HepG2 (cell line): ENCODE results near the gene TMEM184B. TPM values are rescaled to one million over a fixed set of nuclear protein-coding genes. Genes with fewer than 3 reads are reported as not detected.
A peak's percentile ranks its signal among the peaks of the same experiment; 100 is the strongest.

Experiments
- ATAC-seq: fragments of 200-7000 bp; cut with Tn5 transposase; 3 replicates; pipeline ENCODE4 v1.9.1; 2020; ENCODE audit warnings: mild to moderate bottlenecking, moderate library complexity
- BruUV-seq: library from RNA; stranded (reverse); fragments of 400-500 nt; replicated peaks from 2 replicates; lab custom pipeline; 2021; lab: Mats Ljungman, UMichigan
- CTCF ChIA-PET: fragments of 300-600 bp; formaldehyde crosslinking; extraction: SDS; loops from one replicate; lab custom pipeline; 2021; ENCODE audit warnings: low total read pairs, inconsistent platforms, low intra/inter-chr PET ratio; lab: Yijun Ruan, JAX
- POLR2A ChIA-PET: fragments of 350-600 bp; sonication (Branson Sonifier 250); formaldehyde crosslinking; loops from one replicate; lab custom pipeline; 2020; ENCODE audit warnings: antibody characterized with exemption, inconsistent platforms; lab: Yijun Ruan, JAX
- DNase-seq: peaks from one replicate; pipeline ENCODE4 v3.0.0-alpha.2; 2015; ENCODE audit warnings: low spot score
- FAIRE-seq: peaks from 3 replicates; lab custom pipeline; 2011; peaks lifted over from hg19 to GRCh38; lab: Jason Lieb, UNC
- H2AFZ ChIP-seq: one replicate; pipeline ENCODE4 v1.6.1; 2011; ENCODE audit warnings: low read length, inconsistent platforms
- H3K27ac ChIP-seq: fragments of 300-600 bp; 3 replicates; pipeline ENCODE4 v1.8.0; 2011; ENCODE audit warnings: mixed run types, mild to moderate bottlenecking, mixed read lengths, low read length, inconsistent platforms; ENCODE audit not compliant: insufficient read depth; ENCODE audit errors: extremely low read length
- H3K27me3 ChIP-seq, 2 experiments: fragments of 200-600 bp in 1 of 2; 2 replicates in 1 of 2; 3 replicates in 1 of 2; pipeline versions ENCODE4 v1.6.0 to v1.8.0; 2011; ENCODE audit warnings: low read length in 2 of 2, mild to moderate bottlenecking in 2 of 2, moderate library complexity in 2 of 2, inconsistent platforms in 1 of 2; ENCODE audit not compliant: insufficient read depth in 2 of 2, control insufficient read depth in 1 of 2
- H3K36me3 ChIP-seq, 2 experiments: fragments of 200-600 bp in 1 of 2; replicated peaks in 1 of 2; 2 replicates in 1 of 2; 3 replicates in 1 of 2; pipeline versions ENCODE4 v1.5.1 to v1.8.0; 2011; ENCODE audit warnings: low read length in 2 of 2, inconsistent platforms in 1 of 2; ENCODE audit not compliant: insufficient read depth in 2 of 2, control insufficient read depth in 1 of 2
- H3K4me1 ChIP-seq: 2 replicates; pipeline ENCODE4 v1.5.1; 2012; ENCODE audit warnings: low read length, inconsistent platforms; ENCODE audit not compliant: insufficient read depth
- H3K4me2 ChIP-seq: 2 replicates; pipeline ENCODE4 v1.6.0; 2011; ENCODE audit warnings: low read depth, low read length, inconsistent platforms
- H3K4me3 ChIP-seq, 3 experiments: fragments of 200-600 bp in 1 of 3; sonication (generic), shearing (Covaris generic) in 1 of 3; replicated peaks in 1 of 3; 2 replicates each; pipeline ENCODE4 v1.5.1; 2011 to 2016; ENCODE audit warnings: low read length in 3 of 3, inconsistent platforms in 2 of 3, low read depth in 2 of 3, mild to moderate bottlenecking in 2 of 3, control low read depth in 1 of 3, mixed read lengths in 1 of 3; ENCODE audit not compliant: insufficient read depth in 1 of 3
- H3K79me2 ChIP-seq: one replicate; pipeline ENCODE4 v1.6.1; 2011; ENCODE audit warnings: low read length, inconsistent platforms; ENCODE audit not compliant: insufficient read depth
- H3K9ac ChIP-seq: 2 replicates; pipeline ENCODE4 v1.6.0; 2011; ENCODE audit warnings: mild to moderate bottlenecking, low read depth, low read length, inconsistent platforms; ENCODE audit not compliant: insufficient read depth
- H3K9me3 ChIP-seq: 2 replicates; pipeline ENCODE4 v1.5.1; 2012; ENCODE audit warnings: mild to moderate bottlenecking, low read length
- H4K20me1 ChIP-seq: 2 replicates; pipeline ENCODE4 v1.6.0; 2011; ENCODE audit warnings: inconsistent platforms, mild to moderate bottlenecking, low read length, moderate library complexity; ENCODE audit not compliant: insufficient read depth
- DR1 ChIP-seq: sonication (generic); formaldehyde crosslinking; IDR thresholded peaks from 2 replicates; pipeline ENCODE4 v1.8.0; 2021; ENCODE audit warnings: mild to moderate bottlenecking, missing genetic modification reagents, inconsistent platforms
- EEA1 ChIP-seq: sonication (generic); formaldehyde crosslinking; IDR thresholded peaks from 2 replicates; pipeline ENCODE4 v1.5.1; 2020; ENCODE audit warnings: mild to moderate bottlenecking, missing genetic modification reagents, borderline replicate concordance
- HDAC1 ChIP-seq: sonication (generic); formaldehyde crosslinking; IDR thresholded peaks from 2 replicates; pipeline ENCODE4 v1.5.1; 2020; ENCODE audit warnings: mild to moderate bottlenecking, missing genetic modification reagents
- KAT7 ChIP-seq: IDR thresholded peaks from 2 replicates; pipeline ENCODE4 v1.6.1; 2018; ENCODE audit warnings: borderline replicate concordance, missing compliant biosample characterization
- KDM5B ChIP-seq: sonication (generic); formaldehyde crosslinking; IDR thresholded peaks from 2 replicates; pipeline ENCODE4 v1.4.0; 2020; ENCODE audit warnings: missing genetic modification reagents, mild to moderate bottlenecking, borderline replicate concordance
- MAZ ChIP-seq, 2 experiments: sonication (generic) in 1 of 2; formaldehyde crosslinking in 1 of 2; IDR thresholded peaks; 2 replicates each; pipeline versions ENCODE4 v1.5.0 to v1.6.1; 2012 to 2020; ENCODE audit warnings: low read depth in 2 of 2, mild to moderate bottlenecking in 2 of 2, borderline replicate concordance in 1 of 2, improper control_type of control experiment in 1 of 2, low read length in 1 of 2, missing genetic modification reagents in 1 of 2, moderate library complexity in 1 of 2
- MED13 ChIP-seq: sonication (generic); formaldehyde crosslinking; IDR thresholded peaks from 2 replicates; pipeline ENCODE4 v1.5.0; 2020; ENCODE audit warnings: missing genetic modification reagents
- POLR2G ChIP-seq: fragments of 200-400 bp; formaldehyde crosslinking; IDR thresholded peaks from 2 replicates; pipeline ENCODE4 v1.6.1; 2018; ENCODE audit warnings: mild to moderate bottlenecking, low read depth, low read length, moderate library complexity
- PPARG ChIP-seq: conservative IDR thresholded peaks from 2 replicates; pipeline ENCODE4 v1.6.1; 2016; ENCODE audit warnings: missing biosample characterization, missing genetic modification reagents
- SAFB2 ChIP-seq: sonication (generic); formaldehyde crosslinking; IDR thresholded peaks from 2 replicates; pipeline ENCODE4 v1.5.1; 2020; ENCODE audit warnings: missing genetic modification reagents, low read depth, mild to moderate bottlenecking, borderline replicate concordance
- ZBTB38 ChIP-seq: sonication (generic); formaldehyde crosslinking; IDR thresholded peaks from 2 replicates; pipeline ENCODE4 v1.5.1; 2020; ENCODE audit warnings: mild to moderate bottlenecking, missing genetic modification reagents
- ZBTB4 ChIP-seq: sonication (generic); formaldehyde crosslinking; IDR thresholded peaks from 2 replicates; pipeline ENCODE4 v1.4.0; 2020; ENCODE audit warnings: missing genetic modification reagents, mild to moderate bottlenecking, borderline replicate concordance
- ZEB1 ChIP-seq: IDR thresholded peaks from 2 replicates; pipeline ENCODE4 v1.6.1; 2012; ENCODE audit warnings: mild to moderate bottlenecking, low read depth, inconsistent platforms; ENCODE audit not compliant: insufficient replicate concordance
- ZFP91 ChIP-seq: sonication (generic); formaldehyde crosslinking; IDR thresholded peaks from 2 replicates; pipeline ENCODE4 v1.9.0; 2022; ENCODE audit warnings: missing genetic modification reagents, mild to moderate bottlenecking, borderline replicate concordance
- ZFY ChIP-seq: sonication (generic); formaldehyde crosslinking; IDR thresholded peaks from 2 replicates; pipeline ENCODE4 v1.4.0; 2020; ENCODE audit warnings: missing genetic modification reagents
- ZNF317 ChIP-seq: sonication (generic); formaldehyde crosslinking; IDR thresholded peaks from 2 replicates; pipeline ENCODE4 v1.5.0; 2020; ENCODE audit warnings: mild to moderate bottlenecking, missing genetic modification reagents
- ZNF543 ChIP-seq: sonication (generic); formaldehyde crosslinking; IDR thresholded peaks from 2 replicates; pipeline ENCODE4 v1.4.0; 2020; ENCODE audit warnings: mild to moderate bottlenecking, missing genetic modification reagents
- ZNF615 ChIP-seq: sonication (generic); formaldehyde crosslinking; IDR thresholded peaks from 2 replicates; pipeline ENCODE4 v1.5.0; 2020; ENCODE audit warnings: mild to moderate bottlenecking, missing genetic modification reagents, borderline replicate concordance
- ZNF674 ChIP-seq: sonication (generic); formaldehyde crosslinking; IDR thresholded peaks from 2 replicates; pipeline ENCODE4 v1.5.0; 2020; ENCODE audit warnings: low read depth, mild to moderate bottlenecking, missing genetic modification reagents
- ZNF709 ChIP-seq: sonication (generic); formaldehyde crosslinking; IDR thresholded peaks from 2 replicates; pipeline ENCODE4 v1.5.0; 2020; ENCODE audit warnings: mild to moderate bottlenecking, missing genetic modification reagents
- WGBS: methylation state at CpG from one replicate; pipeline ENCODE4 v1.1.6; 2017; ENCODE audit warnings: low lambda C conversion rate; 5-methylcytosine and 5-hydroxymethylcytosine counted together
- in situ Hi-C: cut with HindIII; loops from 2 replicates; pipeline ENCODE4 v1.10.0; 2017; ENCODE audit warnings: low pct_unique_long_range_greater_than_20kb; ENCODE audit not compliant: extremely low pct_ligation_motif_present
- intact Hi-C: fragments of 100-400 bp; cut with micrococcal nuclease; formaldehyde crosslinking; loops from one replicate; pipeline ENCODE4 v1.10.0; 2022; ENCODE audit not compliant: unreplicated experiment
- polyA plus RNA-seq, 8 experiments: library from polyadenylated mRNA; depleted of rRNA in 3 of 8; stranded (reverse) in 7 of 8; unstranded in 1 of 8; fragments of >200 nt; fragmentation: Illumina TruSeq in 4 of 8; extraction: Trizol in 4 of 8; gene quantifications; 2 replicates each; pipeline versions ENCODE4 v1.2.1 to v1.2.3, GENCODE V29; 2011 to 2016; ENCODE audit warnings: low read depth in 4 of 8, missing spikeins in 1 of 8, mixed read lengths in 1 of 8; ENCODE audit not compliant: insufficient read depth in 1 of 8
- total RNA-seq, 5 experiments: library from RNA; depleted of rRNA; stranded (reverse); fragments of >200 nt; fragmentation: Illumina TruSeq; extraction: Trizol; gene quantifications; 2 replicates each; pipeline ENCODE4 v1.2.3, GENCODE V29; 2016; ENCODE audit warnings: low read depth in 1 of 5

Gene TMEM184B
- total and polyA plus RNA-seq, 2 of the 13 experiments (the other 11 are each of a cell fraction or from before 2014, with no cell fraction given): 15.9 to 16.0 TPM

- Histone ChIP-seq H3K9ac (no peak overlapping the region), H3K79me2 (no peaks in the 10 kb centered on the region), H3K9me3 (no peaks in the 10 kb centered on the region), H2AFZ (no peak overlapping the region), H3K27ac (peak overlapping the region; percentile 14), H3K36me3 (peaks cover 5 to 19% of the 10 kb centered on the region in 2 experiments), H3K4me2 (no peak overlapping the region), H3K27me3 (no peaks in the 10 kb centered on the region; a peak in 1 of 5 replicates), H3K4me1 (peaks cover 26% of the 10 kb centered on the region), H3K4me3 (no peak overlapping the region), H4K20me1 (no peaks in the 10 kb centered on the region)
- no TSS peak for BruUV-seq
- CTCF ChIA-PET: no interaction called here
- 67% methylated on average over 4 of the region's 12 CpGs for WGBS
- FAIRE-seq (no peak), DNase-seq (no peak), ATAC-seq (peak; percentile 40)
- POLR2A ChIA-PET: no interaction called here
- in situ Hi-C loops: no loop called here
- intact Hi-C loops: no loop called here
- no peak for TF ChIP-seq MAZ (IDR thresholded peaks at IDR 0.05; ENCODE audit: borderline replicate concordance, low read depth, low read length)
- TF ChIP-seq MAZ (CRISPR knock-in tag; IDR thresholded peaks at IDR 0.05; ENCODE audit: low read depth): peak; percentile 39; the same call in 1 of the 2 replicates
- TF ChIP-seq MED13: no peak
- TF ChIP-seq ZFY: peak; percentile 26; the same call in 1 of the 2 replicates
- TF ChIP-seq ZNF543 (CRISPR knock-in tag): no peak
- no peak for TF ChIP-seq ZNF709 (CRISPR knock-in tag)
- peak; percentile 88 for TF ChIP-seq ZBTB38
- peak; percentile 61; the same call in 1 of the 2 replicates for TF ChIP-seq ZFP91 (CRISPR knock-in tag)
- 0 out of 2 replicates have a peak, but pooled peaks have one; percentile 29 for TF ChIP-seq PPARG (CRISPR knock-in tag)
- TF ChIP-seq SAFB2: no peak
- TF ChIP-seq ZEB1: peak; percentile 23
- no peak for TF ChIP-seq ZNF615 (CRISPR knock-in tag)
- no peak for TF ChIP-seq ZNF317 (CRISPR knock-in tag)
- 0 out of 2 replicates have a peak, but pooled peaks have one; percentile 46 for TF ChIP-seq POLR2G
- TF ChIP-seq ZNF674 (CRISPR knock-in tag): peak; percentile 38; the same call in 1 of the 2 replicates
- TF ChIP-seq DR1: no peak
- TF ChIP-seq ZBTB4: 0 out of 2 replicates have a peak, but pooled peaks have one; percentile 48
- TF ChIP-seq EEA1 (CRISPR knock-in tag): no peak
- TF ChIP-seq KAT7 (CRISPR knock-in tag): no peak
- TF ChIP-seq HDAC1 (CRISPR knock-in tag): 0 out of 2 replicates have a peak, but pooled peaks have one; percentile 24
- 0 out of 2 replicates have a peak, but pooled peaks have one; percentile 29 for TF ChIP-seq KDM5B (CRISPR knock-in tag)
These were observed 16.8 kb upstream of the TMEM184B start for GRCh38 chr22:38289583-38290082.
